ENCODE measurements around the gene SIVA1. TPM values are rescaled to one million over a fixed set of nuclear protein-coding genes. Genes with fewer than 3 reads are reported as not detected.

Gene SIVA1
- total and polyA plus RNA-seq, 2 of the 8 experiments (the other 6 are each of a cell fraction or from before 2014, with no cell fraction given) = 123 to 589 TPM

GRCh38 chr14:104772707-104773504, 20.0 kb downstream of the SIVA1 start:
- H3K27me3 ChIP-seq (replicated peaks in 1 of 4; ENCODE audit: control insufficient read depth in 3 of 4, extremely low read depth in 1 of 4, insufficient read depth in 3 of 4, low read length in 3 of 4) = no peaks in the 10 kb centered on the region
- FAIRE-seq (no peak), DNase-seq (ENCODE audit: low read depth in 1 of 2, low spot score in 2 of 2) (no peak)
- H3K23me2 ChIP-seq (ENCODE audit: low read depth, low read length) = no peaks in the 10 kb centered on the region
- no peak overlapping the region for H4K8ac ChIP-seq (ENCODE audit: extremely low read depth, insufficient read depth, low read length)
- no peak overlapping the region for H3K23ac ChIP-seq (ENCODE audit: insufficient read length)
- peaks cover 11 to 17% of the 10 kb centered on the region in 2 experiments; a peak in 2 of 4 replicates for H3K9me3 ChIP-seq (ENCODE audit: insufficient read depth in 2 of 2, low read depth in 1 of 2, low read length in 1 of 2)
- H3K4ac ChIP-seq (replicated peaks; ENCODE audit: insufficient read length, low read depth, low read length) = no peak overlapping the region
- no peak overlapping the region for H3K18ac ChIP-seq (ENCODE audit: extremely low read depth, low read length)
- no peak overlapping the region for H3K56ac ChIP-seq (replicated peaks; ENCODE audit: insufficient read length, low read depth, low read length)
- no peak overlapping the region for H3K14ac ChIP-seq (ENCODE audit: insufficient read length)
- H4K20me1 ChIP-seq (replicated peaks in 1 of 2; ENCODE audit: control insufficient read depth in 1 of 2, insufficient read depth in 2 of 2, low read length in 2 of 2) = peaks cover 7 to 27% of the 10 kb centered on the region in 2 experiments
- no peak overlapping the region for H3K4me3 ChIP-seq (ENCODE audit: extremely low read depth in 1 of 4, insufficient read depth in 2 of 4, low read depth in 3 of 4, low read length in 4 of 4)
- no peak overlapping the region for H3K4me2 ChIP-seq (ENCODE audit: insufficient read depth in 1 of 2, low read depth in 2 of 2, low read length in 2 of 2)
- CTCF ChIA-PET (ENCODE audit: partially characterized antibody) = interaction anchor here (0.8 to 7.8 kb wide), 8 partner anchors 8 to 49 kb away, joined by 3 to 110 read pairs (median 10); partner anchors contain the start of gene AKT1
- H2AK5ac ChIP-seq (ENCODE audit: low read depth, low read length) = no peak overlapping the region
- H3K9ac ChIP-seq (replicated peaks in 1 of 4; ENCODE audit: extremely low read depth in 1 of 4, low read depth in 3 of 4, low read length in 3 of 4) = no peak overlapping the region
- H3K27ac ChIP-seq (ENCODE audit: low read depth, low read length) = no peak overlapping the region
- peaks cover 0 to 27% (median 12%) of the 10 kb centered on the region in 4 experiments; a peak in 7 of 8 replicates for H3K36me3 ChIP-seq (ENCODE audit: control insufficient read depth in 2 of 4, insufficient read depth in 4 of 4, low read length in 3 of 4)
- no peak overlapping the region for H2BK20ac ChIP-seq (ENCODE audit: low read length)
- no peak overlapping the region for H2BK12ac ChIP-seq (ENCODE audit: low read depth, low read length)
- no peak overlapping the region for H2BK120ac ChIP-seq (replicated peaks; ENCODE audit: low read depth, low read length)
- WGBS, 2 experiments (ENCODE audit: extremely low coverage in 1 of 2, insufficient coverage in 1 of 2, insufficient read length in 1 of 2, insufficient replicate concordance in 2 of 2, low coverage in 1 of 2, low lambda C conversion rate in 2 of 2, missing lambda C conversion rate in 1 of 2) = 91% methylated on average over 33 of the region's 38 CpGs; no CpG with 5 or more reads in 1 of the 2 experiments
- H3K79me1 ChIP-seq (ENCODE audit: low read depth, low read length) = no peaks in the 10 kb centered on the region
- peaks cover 0 to 11% (median 8%) of the 10 kb centered on the region in 4 experiments; a peak in 6 of 7 replicates for H3K4me1 ChIP-seq (replicated peaks in 1 of 4; ENCODE audit: control insufficient read depth in 3 of 4, insufficient read depth in 4 of 4, low read length in 3 of 4)
- H2AFZ ChIP-seq (ENCODE audit: low read length) = no peak overlapping the region
- H2BK15ac ChIP-seq (ENCODE audit: low read length) = no peak overlapping the region
- H4K91ac ChIP-seq (replicated peaks; ENCODE audit: insufficient read length, low read length) = no peak overlapping the region
- H3K79me2 ChIP-seq (ENCODE audit: control insufficient read depth in 1 of 2, insufficient read depth in 2 of 2, low read length in 2 of 2) = no peaks in the 10 kb centered on the region
- POLR2A ChIA-PET (ENCODE audit: partially characterized antibody) = interaction anchor here (0.8 to 3.5 kb wide), 2 partner anchors 19 to 20 kb away, joined by 3 to 10 read pairs; partner anchors contain the start of gene SIVA1
- H4K5ac ChIP-seq (ENCODE audit: insufficient read length, low read depth, low read length) = no peak overlapping the region
- no peak overlapping the region for H2BK5ac ChIP-seq (ENCODE audit: low read depth, low read length)
- TF ChIP-seq NANOG (IDR thresholded peaks at IDR 0.05; ENCODE audit: insufficient read depth, low read depth, low read length, poor library complexity, severe bottlenecking) = no peak
- no peak for TF ChIP-seq SIX5 (IDR thresholded peaks at IDR 0.05; ENCODE audit: low read depth, low read length)
- TF ChIP-seq FOSL1 (IDR thresholded peaks at IDR 0.05; ENCODE audit: insufficient read depth, low read depth, low read length) = no peak
- no peak for TF ChIP-seq RNF2 (IDR thresholded peaks at IDR 0.05; ENCODE audit: borderline replicate concordance, low read depth, low read length, missing control alignments, poor library complexity, severe bottlenecking)
- TF ChIP-seq JUND (IDR thresholded peaks at IDR 0.05; ENCODE audit: low read length) = no peak
- TF ChIP-seq CEBPB (IDR thresholded peaks at IDR 0.05; ENCODE audit: low read depth, low read length) = no peak
- no peak for TF ChIP-seq TAF1 (IDR thresholded peaks at IDR 0.05; ENCODE audit: low read depth, low read length)
- TF ChIP-seq GTF2F1 (IDR thresholded peaks at IDR 0.05; ENCODE audit: borderline replicate concordance, low read depth, low read length) = no peak
- TF ChIP-seq SUZ12 (IDR thresholded peaks at IDR 0.05; ENCODE audit: low read length) = no peak
- no peak for TF ChIP-seq KDM5A (IDR thresholded peaks at IDR 0.05; ENCODE audit: low read length)
- no peak for TF ChIP-seq HDAC6 (IDR thresholded peaks at IDR 0.05; ENCODE audit: low read depth, low read length)
- TF ChIP-seq JUN (IDR thresholded peaks at IDR 0.05; ENCODE audit: low read depth, low read length) = no peak
- TF ChIP-seq SP2 (IDR thresholded peaks at IDR 0.05; ENCODE audit: low read length) = no peak
